Activated naive CD8-positive, alpha-beta T cell treated with anti-CD3 and anti-CD28 coated beads for 36 hours (primary cell): ENCODE results near the gene DCAF12. TPM values are rescaled to one million over a fixed set of nuclear protein-coding genes. Genes with fewer than 3 reads are reported as not detected.

Experiments
- total RNA-seq, 2 experiments: library from RNA; stranded (reverse); gene quantifications; one replicate each; pipeline ENCODE4 v1.2.3, GENCODE V29; 2021

DCAF12 gene
- total RNA-seq, 2 experiments from 2014 or later, result 40.2 to 43.3 TPM

Other genes with a start within 250 kb of the DCAF12 start
- 10 to 100 TPM; 51.5 to 54.4 TPM for gene UBAP2, start 77.8 kb downstream of the DCAF12 start, total RNA-seq
- gene UBAP1, start 52.3 kb upstream of the DCAF12 start, total RNA-seq, result 10 to 100 TPM; 36.8 to 37.1 TPM
- 1 to 10 TPM; 6.2 to 6.5 TPM for gene KIF24, start 202.6 kb upstream of the DCAF12 start, total RNA-seq
- gene NUDT2, start 202.9 kb upstream of the DCAF12 start, total RNA-seq, result 10 to 100 TPM; 28.0 to 32.7 TPM